Measurements from ENCODE around the gene TACC3. TPM values are rescaled to one million over a fixed set of nuclear protein-coding genes. Genes with fewer than 3 reads are reported as not detected.

The TACC3 gene
- total RNA-seq, 1 experiment from 2014 or later = 21.5 TPM

DNA sequence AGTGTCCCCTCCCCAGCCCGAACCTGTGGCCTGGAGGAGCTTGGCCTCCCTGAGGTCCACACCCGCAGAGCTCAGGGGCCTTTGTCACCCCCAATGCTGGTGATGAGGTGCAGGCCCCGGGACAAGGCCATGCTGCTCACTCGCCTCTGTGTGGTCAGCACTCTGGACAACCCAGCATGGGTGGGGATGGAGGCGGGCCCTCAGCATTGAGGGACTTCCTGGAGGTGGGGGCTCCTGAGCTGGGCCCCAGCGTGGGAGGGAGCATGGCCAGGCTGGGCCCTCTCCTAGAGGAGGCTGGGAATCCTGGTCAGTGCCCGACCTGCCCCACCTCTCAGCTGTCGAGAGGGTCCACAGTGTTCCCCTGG is 30.6 kb downstream of the TACC3 start:
- no peak overlapping the region for H3K4me3 ChIP-seq
- DNase-seq (ENCODE audit: low read depth in 1 of 2, low spot score in 2 of 2) = no peak

DNA sequence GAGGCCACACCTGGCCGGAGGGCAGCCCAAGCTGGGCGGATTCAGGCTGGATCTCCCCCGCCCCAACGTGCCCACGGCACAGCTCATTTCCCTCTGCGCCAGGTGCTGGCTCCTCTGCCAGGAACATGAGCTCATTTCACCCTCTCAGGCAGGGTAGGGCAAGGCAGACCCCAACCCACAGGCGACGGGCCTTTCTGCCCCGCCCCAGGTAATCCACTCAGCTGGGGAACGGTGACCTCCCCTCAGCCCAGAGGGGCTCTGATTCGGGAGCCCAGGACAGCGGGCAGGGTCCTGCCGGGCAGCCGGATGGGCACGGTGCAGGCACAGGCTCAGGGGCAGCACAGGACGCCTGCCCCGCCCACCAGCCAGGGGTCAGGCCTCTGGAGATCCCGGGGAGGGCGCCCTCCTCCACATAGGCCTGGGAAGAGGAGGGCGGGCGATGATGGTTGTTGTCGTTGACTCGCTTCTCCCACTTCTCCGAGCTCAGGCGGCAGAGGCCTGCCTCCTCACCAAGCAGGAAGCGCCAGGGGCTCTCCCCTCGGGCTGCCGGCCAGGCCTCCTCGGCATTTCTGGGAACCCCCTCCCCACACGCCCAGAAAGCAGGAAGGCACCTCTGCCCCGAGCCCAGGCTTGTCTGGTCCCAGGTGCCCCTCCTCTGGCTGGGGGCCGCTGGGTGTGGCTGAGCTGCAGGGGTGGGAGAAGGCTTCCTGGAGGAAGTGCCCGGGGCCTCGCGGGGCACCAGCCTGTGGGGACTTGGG is 31.1 kb downstream of the TACC3 start:
- H3K27me3 ChIP-seq (replicated peaks) = no peaks in the 10 kb centered on the region
- H3K27ac ChIP-seq = no peak overlapping the region
- H3K36me3 ChIP-seq = no peaks in the 10 kb centered on the region
- H3K4me1 ChIP-seq (replicated peaks) = no peaks in the 10 kb centered on the region
- DNase-seq (ENCODE audit: low read depth in 1 of 2, low spot score in 2 of 2) = no peak
- H3K9me3 ChIP-seq (replicated peaks) = no peaks in the 10 kb centered on the region
- no peak overlapping the region for H3K4me3 ChIP-seq

More for the DNA sequence above, 30.6 kb downstream of the TACC3 start:
- Histone ChIP-seq H3K4me1 (replicated peaks) (no peaks in the 10 kb centered on the region), H3K27me3 (replicated peaks) (no peaks in the 10 kb centered on the region), H3K9me3 (replicated peaks) (no peaks in the 10 kb centered on the region), H3K36me3 (no peaks in the 10 kb centered on the region), H3K27ac (no peak overlapping the region)

DNA sequence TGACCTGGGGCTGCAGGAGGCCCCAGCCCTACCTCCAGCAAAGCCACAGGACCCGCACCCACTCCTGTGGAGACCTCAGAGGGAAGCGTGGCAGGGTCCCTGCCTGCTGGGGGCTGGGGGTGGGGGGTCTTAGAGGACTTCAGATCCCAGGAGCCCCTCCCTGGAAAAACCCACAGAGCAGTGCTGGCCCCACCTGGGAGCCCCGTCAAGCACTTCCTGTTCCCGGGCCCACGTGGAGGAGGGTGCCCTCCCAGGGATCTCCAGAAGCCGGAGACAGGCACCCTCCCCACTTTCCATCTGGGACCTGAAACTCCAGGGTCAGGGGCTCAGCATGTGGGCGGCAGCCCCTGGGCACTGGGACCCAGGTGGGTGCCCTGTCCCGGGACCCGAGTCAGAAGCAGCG is 32.0 kb downstream of the TACC3 start:
- no peaks in the 10 kb centered on the region for H3K4me1 ChIP-seq (replicated peaks)
- H3K9me3 ChIP-seq (replicated peaks) = no peaks in the 10 kb centered on the region
- no peaks in the 10 kb centered on the region for H3K36me3 ChIP-seq
- H3K27ac ChIP-seq = no peak overlapping the region
- no peaks in the 10 kb centered on the region for H3K27me3 ChIP-seq (replicated peaks)
- no peak overlapping the region for H3K4me3 ChIP-seq
- no peak for DNase-seq (ENCODE audit: low read depth in 1 of 2, low spot score in 2 of 2)

DNA sequence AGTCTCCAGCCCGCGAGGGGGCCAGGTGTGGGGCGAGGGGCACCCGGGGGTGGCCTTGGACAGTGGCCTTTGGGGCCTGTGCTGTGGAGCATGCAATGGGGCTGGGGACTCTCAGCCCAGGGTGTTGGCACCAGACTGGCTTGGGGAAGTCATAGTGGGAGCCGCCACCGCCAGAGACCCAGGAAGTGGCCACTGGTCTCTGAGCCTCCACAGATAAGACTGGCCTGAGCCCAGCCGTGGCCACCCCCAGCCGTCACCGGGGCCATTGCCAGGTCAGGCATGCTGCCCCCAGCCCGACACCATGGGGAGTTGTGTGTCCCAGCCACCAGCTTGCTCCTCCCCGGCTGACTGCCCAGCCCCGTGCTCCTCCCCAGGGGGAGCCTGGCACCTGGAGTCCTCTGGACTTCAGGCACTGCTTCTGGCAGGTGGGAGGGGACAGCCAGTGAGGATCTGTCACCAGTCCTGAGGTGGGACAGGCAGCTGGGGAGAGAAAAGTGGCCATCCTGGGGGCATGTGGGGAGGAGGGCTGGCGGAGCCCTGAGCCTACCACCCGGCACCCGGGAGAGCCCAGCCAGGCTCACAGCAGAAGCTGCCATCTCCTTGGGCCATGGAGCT is 32.5 kb downstream of the TACC3 start:
- no peak for DNase-seq (ENCODE audit: low read depth in 1 of 2, low spot score in 2 of 2)
- Histone ChIP-seq H3K4me1 (replicated peaks) (no peaks in the 10 kb centered on the region), H3K4me3 (no peak overlapping the region), H3K36me3 (no peaks in the 10 kb centered on the region), H3K27me3 (replicated peaks) (no peaks in the 10 kb centered on the region), H3K27ac (no peak overlapping the region), H3K9me3 (replicated peaks) (no peaks in the 10 kb centered on the region)

DNA sequence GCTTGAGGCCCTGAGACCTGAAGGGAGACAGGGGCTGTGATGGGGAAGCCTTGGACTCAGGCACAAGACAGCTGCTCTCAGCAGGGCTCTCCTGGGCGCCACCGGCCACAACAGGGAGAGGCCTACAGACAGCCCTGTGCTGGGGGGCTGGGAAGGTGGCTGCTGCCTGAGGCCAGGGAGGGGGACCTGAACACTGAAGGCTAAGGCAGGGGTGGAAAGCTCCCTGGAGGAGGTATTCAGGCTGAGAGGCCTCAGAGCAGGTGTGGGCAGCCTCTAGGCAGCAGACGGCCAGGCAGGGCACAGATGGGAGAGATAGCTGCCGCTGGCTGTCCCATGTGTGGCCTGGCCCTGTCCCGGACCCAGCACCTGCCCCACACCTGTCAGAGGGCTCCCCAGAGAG is 33.0 kb downstream of the TACC3 start:
- no peak overlapping the region for H3K27ac ChIP-seq
- H3K36me3 ChIP-seq = no peaks in the 10 kb centered on the region
- H3K9me3 ChIP-seq (replicated peaks) = no peaks in the 10 kb centered on the region
- H3K4me1 ChIP-seq (replicated peaks) = no peaks in the 10 kb centered on the region
- H3K4me3 ChIP-seq = no peak overlapping the region
- H3K27me3 ChIP-seq (replicated peaks) = no peaks in the 10 kb centered on the region
- no peak for DNase-seq (ENCODE audit: low read depth in 1 of 2, low spot score in 2 of 2)

DNA sequence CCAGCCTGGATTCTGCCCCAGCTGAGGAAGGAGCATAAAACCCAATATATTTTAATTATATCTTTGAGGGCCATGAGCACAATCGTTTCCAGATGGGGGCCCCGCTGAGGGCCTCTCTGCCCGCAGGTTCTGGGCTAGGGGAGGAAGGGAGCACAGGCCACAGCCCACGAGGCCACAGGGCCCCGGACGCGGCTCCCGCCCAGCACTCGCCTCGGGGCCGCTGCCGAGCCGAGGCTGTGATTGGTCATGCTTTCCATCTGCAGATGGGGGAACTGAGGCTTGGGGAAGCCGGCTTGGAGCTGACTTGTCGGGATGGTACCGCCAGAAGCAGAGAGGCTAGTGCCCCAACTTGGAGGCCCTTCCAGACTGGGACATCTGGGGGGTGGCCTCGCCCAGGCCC is 34.0 kb downstream of the TACC3 start:
- H3K27ac ChIP-seq = no peak overlapping the region
- no peaks in the 10 kb centered on the region for H3K36me3 ChIP-seq
- no peak for DNase-seq (ENCODE audit: low read depth in 1 of 2, low spot score in 2 of 2)
- no peaks in the 10 kb centered on the region for H3K4me1 ChIP-seq (replicated peaks)
- no peaks in the 10 kb centered on the region for H3K9me3 ChIP-seq (replicated peaks)
- H3K4me3 ChIP-seq = no peak overlapping the region
- H3K27me3 ChIP-seq (replicated peaks) = no peaks in the 10 kb centered on the region

DNA sequence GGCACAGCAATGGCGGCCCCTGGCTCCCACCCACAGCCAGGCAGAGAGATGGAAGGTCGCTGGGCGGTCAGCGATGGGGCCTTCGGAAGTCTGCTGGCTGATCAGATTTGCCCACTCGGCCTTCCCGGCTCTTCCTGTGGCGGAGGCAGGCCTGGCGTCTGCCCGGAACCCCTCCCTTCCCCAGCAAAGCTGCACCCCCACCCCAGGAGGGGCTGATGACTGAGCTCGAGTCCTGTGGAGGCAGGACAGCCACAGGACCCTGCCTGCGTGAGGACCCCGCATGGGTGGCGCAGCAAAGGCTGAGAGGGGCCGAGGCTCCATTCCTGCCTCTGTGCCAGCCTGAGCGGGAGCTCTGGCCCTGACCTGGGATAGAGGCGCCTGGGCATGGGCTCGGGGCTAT is 34.8 kb downstream of the TACC3 start:
- Histone ChIP-seq H3K4me1 (replicated peaks) (no peaks in the 10 kb centered on the region), H3K4me3 (no peak overlapping the region), H3K27ac (no peak overlapping the region), H3K9me3 (replicated peaks) (no peaks in the 10 kb centered on the region), H3K36me3 (no peaks in the 10 kb centered on the region), H3K27me3 (replicated peaks) (no peaks in the 10 kb centered on the region)
- DNase-seq (ENCODE audit: low read depth in 1 of 2, low spot score in 2 of 2) = no peak

DNA sequence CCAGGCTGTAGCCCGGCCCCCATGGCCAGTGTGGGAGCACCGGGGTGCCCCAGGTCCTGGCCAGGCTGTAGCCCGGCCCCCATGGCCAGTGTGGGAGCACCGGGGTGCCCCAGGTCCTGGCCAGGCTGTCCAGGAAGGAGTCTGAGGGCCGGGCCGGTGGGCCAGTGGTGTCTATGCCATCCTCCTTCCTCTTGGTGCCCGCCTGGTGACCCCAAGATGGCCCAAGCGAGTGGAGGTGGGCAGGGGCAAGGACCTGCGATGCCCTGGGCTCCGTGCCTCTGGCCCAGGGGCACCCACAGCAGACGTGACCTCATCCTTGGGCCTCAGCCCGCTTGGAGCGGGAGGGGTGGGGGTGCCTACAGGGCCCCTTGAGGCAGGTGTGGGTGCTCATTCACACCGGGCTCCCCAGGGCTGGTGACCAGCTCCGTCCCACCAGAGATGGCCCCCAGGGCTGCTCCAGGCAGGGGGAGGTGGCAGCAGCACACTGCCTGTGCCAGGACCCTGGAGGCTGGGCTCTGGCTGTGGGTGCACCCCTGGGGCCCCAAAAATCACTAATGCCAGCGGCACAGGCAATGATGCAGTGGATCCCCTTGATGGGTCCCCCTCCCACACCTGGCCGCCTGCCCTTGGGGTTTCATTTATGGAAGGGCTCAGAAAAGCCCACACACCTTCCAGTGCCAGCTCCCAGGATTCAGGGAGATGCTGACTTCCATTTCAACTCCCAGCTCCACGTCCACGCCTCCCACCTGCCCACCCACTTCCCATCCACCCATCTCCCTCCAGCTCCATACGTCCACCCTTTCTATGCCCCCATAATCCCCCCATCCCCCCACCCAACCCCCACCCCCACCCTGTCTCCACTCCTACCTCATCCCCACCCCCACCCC is 35.8 kb downstream of the TACC3 start:
- Histone ChIP-seq H3K36me3 (no peaks in the 10 kb centered on the region), H3K4me3 (no peak overlapping the region), H3K27ac (no peak overlapping the region), H3K27me3 (replicated peaks) (no peaks in the 10 kb centered on the region), H3K9me3 (replicated peaks) (no peaks in the 10 kb centered on the region), H3K4me1 (replicated peaks) (no peaks in the 10 kb centered on the region)
- no peak for DNase-seq (ENCODE audit: low read depth in 1 of 2, low spot score in 2 of 2)

DNA sequence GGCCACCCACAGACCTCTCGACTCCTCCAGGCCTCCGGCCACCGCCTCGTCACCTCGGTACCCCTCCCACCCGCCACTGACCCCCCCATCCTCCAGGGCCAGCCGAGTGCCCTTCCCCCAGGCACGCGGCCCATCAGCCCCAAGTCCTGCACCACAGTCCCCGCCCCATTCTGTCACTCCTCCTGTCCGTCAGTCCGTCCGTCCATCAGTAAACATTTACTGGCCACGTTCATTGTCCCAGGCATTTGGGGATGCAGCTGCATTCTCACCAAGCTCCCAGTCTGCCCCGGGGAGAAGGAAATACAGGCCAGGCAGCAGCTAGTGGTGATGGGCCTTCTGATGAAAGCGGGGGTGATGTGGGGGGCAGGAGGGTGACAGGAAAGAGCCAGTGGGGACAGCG is 36.5 kb downstream of the TACC3 start:
- no peaks in the 10 kb centered on the region for H3K27me3 ChIP-seq (replicated peaks)
- H3K9me3 ChIP-seq (replicated peaks) = no peaks in the 10 kb centered on the region
- no peaks in the 10 kb centered on the region for H3K4me1 ChIP-seq (replicated peaks)
- H3K27ac ChIP-seq = no peak overlapping the region
- H3K36me3 ChIP-seq = no peaks in the 10 kb centered on the region
- no peak overlapping the region for H3K4me3 ChIP-seq
- no peak for DNase-seq (ENCODE audit: low read depth in 1 of 2, low spot score in 2 of 2)

DNA sequence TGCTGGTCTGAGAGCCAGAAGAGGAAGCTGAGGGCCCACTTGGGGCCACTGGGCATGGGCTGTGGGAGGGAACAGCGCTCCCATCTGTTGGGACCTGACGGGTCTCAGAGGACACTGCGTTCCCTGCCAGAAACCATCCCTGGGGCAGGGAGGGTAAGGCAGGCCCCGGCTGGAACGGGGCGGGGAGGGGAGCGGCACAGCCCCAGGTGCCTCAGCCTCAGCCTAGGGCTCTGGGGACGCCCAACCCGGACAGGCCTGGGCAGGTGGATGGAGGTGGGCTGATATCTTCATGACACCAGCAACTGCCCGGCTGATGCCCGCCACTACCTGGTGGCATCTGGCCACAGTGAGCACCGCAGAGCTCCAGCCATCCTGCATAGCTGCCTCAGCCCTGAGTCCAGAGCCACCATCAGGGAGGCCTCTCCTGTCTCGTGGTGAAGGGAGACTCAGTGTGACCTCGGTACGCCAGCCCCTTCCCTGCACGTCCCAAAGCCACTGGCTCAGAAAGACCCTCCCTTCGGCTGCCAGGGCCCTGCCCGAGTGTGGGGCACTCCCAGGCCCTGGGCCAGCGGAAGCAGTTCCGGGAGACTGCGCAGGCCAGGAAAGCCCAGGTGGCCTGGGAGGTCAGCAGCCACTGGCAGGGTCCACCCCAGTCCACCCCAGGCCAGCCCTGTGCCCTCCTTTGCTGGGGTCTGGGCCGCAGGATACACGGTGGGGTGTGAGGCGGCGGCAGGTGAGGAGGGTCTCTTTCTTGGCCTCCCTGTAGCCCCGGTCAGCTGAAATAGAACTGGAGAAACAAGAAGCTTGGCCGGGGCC is 37.2 kb downstream of the TACC3 start:
- Histone ChIP-seq H3K27me3 (replicated peaks) (no peaks in the 10 kb centered on the region), H3K9me3 (replicated peaks) (no peaks in the 10 kb centered on the region), H3K4me1 (replicated peaks) (no peaks in the 10 kb centered on the region), H3K27ac (no peak overlapping the region), H3K36me3 (no peaks in the 10 kb centered on the region), H3K4me3 (no peak overlapping the region)
- no peak for DNase-seq (ENCODE audit: low read depth in 1 of 2, low spot score in 2 of 2)

DNA sequence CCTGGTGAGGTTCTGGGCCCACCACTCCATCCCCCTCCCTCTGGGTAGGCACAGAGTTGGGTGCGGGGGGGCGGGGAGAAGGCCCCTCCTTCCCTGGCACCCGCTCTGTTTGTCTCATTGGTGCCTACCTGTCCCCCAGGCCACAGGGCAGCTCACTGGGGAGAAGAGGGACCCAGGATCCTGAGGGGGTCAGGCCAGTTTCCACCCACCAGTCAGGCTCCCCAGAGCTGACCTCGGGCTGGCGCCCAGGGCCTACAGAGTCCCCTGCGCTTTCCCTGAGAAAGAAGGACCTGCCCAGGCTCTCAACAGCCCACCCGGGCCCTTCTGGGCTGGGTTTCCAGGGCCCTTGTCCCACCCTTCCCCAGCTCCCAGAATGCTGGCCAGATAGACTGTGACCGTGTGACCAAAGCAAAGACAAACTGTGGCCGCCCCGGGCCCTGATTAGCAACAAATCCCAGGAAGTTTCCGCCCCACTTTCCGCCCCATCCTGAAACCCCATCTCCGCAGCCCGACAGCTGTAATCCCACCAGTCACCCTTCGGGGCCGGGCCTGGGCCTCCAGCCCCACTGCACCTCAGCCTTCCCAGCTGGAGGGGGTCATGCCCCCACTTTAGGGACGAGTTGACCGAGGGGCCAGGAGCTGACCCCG is 38.0 kb downstream of the TACC3 start:
- DNase-seq (ENCODE audit: low read depth in 1 of 2, low spot score in 2 of 2) = no peak
- Histone ChIP-seq H3K27me3 (replicated peaks) (no peaks in the 10 kb centered on the region), H3K36me3 (no peaks in the 10 kb centered on the region), H3K4me3 (no peak overlapping the region), H3K4me1 (replicated peaks) (peaks cover 4% of the 10 kb centered on the region), H3K27ac (no peak overlapping the region), H3K9me3 (replicated peaks) (no peaks in the 10 kb centered on the region)

DNA sequence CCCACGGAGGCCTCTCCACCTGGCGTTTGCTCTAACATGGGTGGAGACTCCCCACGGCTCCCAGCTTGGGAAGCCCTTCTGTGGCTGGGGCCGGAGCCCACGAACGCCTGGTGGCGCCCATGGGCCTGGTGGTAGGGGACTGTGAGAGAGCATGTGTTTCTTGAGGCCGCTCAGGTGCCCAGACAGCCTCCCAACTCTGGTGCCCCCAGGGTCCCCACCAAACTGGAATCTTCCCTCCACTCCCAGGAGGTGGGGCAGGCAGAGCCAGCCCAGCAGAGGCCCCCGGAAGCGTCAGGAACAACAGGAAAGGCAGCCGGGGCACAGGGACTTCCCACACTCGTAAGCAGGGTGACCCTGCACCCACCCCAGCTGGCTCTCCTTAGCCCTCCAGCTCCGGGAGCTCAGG is 38.5 kb downstream of the TACC3 start:
- Histone ChIP-seq H3K27ac (no peak overlapping the region), H3K27me3 (replicated peaks) (no peaks in the 10 kb centered on the region), H3K36me3 (no peaks in the 10 kb centered on the region), H3K4me3 (no peak overlapping the region), H3K9me3 (replicated peaks) (no peaks in the 10 kb centered on the region), H3K4me1 (replicated peaks) (peaks cover 4% of the 10 kb centered on the region)
- no peak for DNase-seq (ENCODE audit: low read depth in 1 of 2, low spot score in 2 of 2)

DNA sequence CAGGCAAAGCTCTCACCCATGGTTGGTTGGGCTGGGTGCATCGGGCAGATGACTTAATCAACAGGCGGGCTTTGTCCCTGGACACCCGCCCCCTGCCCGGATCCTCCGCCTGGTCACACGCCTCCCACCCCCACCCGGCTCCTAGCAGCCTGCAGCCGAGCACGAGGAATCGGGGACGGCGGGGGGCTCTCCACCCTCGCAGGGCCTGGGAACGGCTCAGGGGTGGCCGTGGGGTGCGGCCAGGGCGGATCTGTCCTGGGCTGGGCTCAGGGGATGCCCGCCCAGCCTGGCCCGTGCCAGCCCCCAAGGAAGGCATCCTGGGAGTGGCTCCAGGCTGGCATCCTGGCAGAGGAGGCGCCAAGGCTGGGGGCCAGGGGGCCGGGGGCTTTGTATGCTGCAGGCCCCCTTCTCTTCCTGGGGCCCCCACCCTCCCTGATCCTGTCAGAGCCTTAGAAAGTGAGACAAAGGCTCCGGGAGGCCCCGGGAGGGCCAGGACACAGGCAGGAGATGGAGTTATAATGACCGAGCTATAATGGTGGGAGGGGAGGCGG is 39.3 kb downstream of the TACC3 start:
- Histone ChIP-seq H3K36me3 (no peaks in the 10 kb centered on the region), H3K27ac (no peak overlapping the region), H3K4me1 (replicated peaks) (peaks cover 4% of the 10 kb centered on the region), H3K9me3 (replicated peaks) (no peaks in the 10 kb centered on the region), H3K27me3 (replicated peaks) (no peaks in the 10 kb centered on the region), H3K4me3 (no peak overlapping the region)
- DNase-seq (ENCODE audit: low read depth in 1 of 2, low spot score in 2 of 2) = no peak
